PC-9 (cell line): ENCODE data around the gene UBE3A.

Experiments
- CTCF ChIP-seq: fragments of 200-600 bp; sonication (generic); conservative IDR thresholded peaks from 2 replicates; pipeline ENCODE4 v1.6.1; 2017; ENCODE audit warnings: mixed run types, antibody characterized with exemption, mild to moderate bottlenecking, moderate library complexity
- EZH2 ChIP-seq: fragments of 200-600 bp; sonication (generic); IDR thresholded peaks from 2 replicates; pipeline ENCODE4 v1.8.0; 2017; ENCODE audit warnings: antibody characterized with exemption, low read depth

- TF ChIP-seq CTCF (no peak), EZH2 (no peak)
These were observed 30.9 kb downstream of the UBE3A start for GRCh38 chr15:25407950-25408349.
